Measurements from ENCODE around the gene GALNT17.
"Not testable (repeated sequence)": the region's sequence is repeated elsewhere in the genome, so short reads cannot be mapped to it uniquely, and the experiment has no call there.

Gene GALNT17

GRCh38 chr7:71591876-71592275 lies 459.9 kb downstream of the GALNT17 start:
- DNase-seq = no peak

- DNase-seq = not testable (repeated sequence)
These were observed 460.4 kb downstream of the GALNT17 start for GRCh38 chr7:71592388-71592787.

GRCh38 chr7:71594736-71595135 lies 462.8 kb downstream of the GALNT17 start:
- no peak for DNase-seq

- DNase-seq = no peak
These were observed 463.2 kb downstream of the GALNT17 start for GRCh38 chr7:71595176-71595575.

- no peak for DNase-seq
These were observed 466.6 kb downstream of the GALNT17 start for GRCh38 chr7:71598553-71598952.

GRCh38 chr7:71601851-71602250 lies 469.9 kb downstream of the GALNT17 start:
- DNase-seq = no peak

- DNase-seq = no peak
These were observed 473.0 kb downstream of the GALNT17 start for GRCh38 chr7:71604818-71605414.

- no peak for DNase-seq
These were observed 480.0 kb downstream of the GALNT17 start for GRCh38 chr7:71611986-71612385.

GRCh38 chr7:71612911-71613310 lies 481.0 kb downstream of the GALNT17 start:
- DNase-seq = no peak

- DNase-seq = no peak
These were observed 481.4 kb downstream of the GALNT17 start for GRCh38 chr7:71613313-71613712.

- no peak for DNase-seq
These were observed 483.1 kb downstream of the GALNT17 start for GRCh38 chr7:71615017-71615416.

- DNase-seq = no peak
These were observed 484.3 kb downstream of the GALNT17 start for GRCh38 chr7:71616217-71616616.

GRCh38 chr7:71618278-71618677 lies 486.3 kb downstream of the GALNT17 start:
- no peak for DNase-seq

- DNase-seq = no peak
These were observed 493.6 kb downstream of the GALNT17 start for GRCh38 chr7:71625545-71625944.

- no peak for DNase-seq
These were observed 494.3 kb downstream of the GALNT17 start for GRCh38 chr7:71626206-71626605.

- no peak for DNase-seq
These were observed 495.7 kb downstream of the GALNT17 start for GRCh38 chr7:71627651-71628050.

GRCh38 chr7:71630516-71630915 lies 498.6 kb downstream of the GALNT17 start:
- DNase-seq = no peak

GRCh38 chr7:71633551-71634008 lies 501.6 kb downstream of the GALNT17 start:
- DNase-seq = no peak

- not testable (repeated sequence) for DNase-seq
These were observed 503.9 kb downstream of the GALNT17 start for GRCh38 chr7:71635849-71636248.

- no peak for DNase-seq
These were observed 504.4 kb downstream of the GALNT17 start for GRCh38 chr7:71636329-71636728.

- DNase-seq = no peak
These were observed 505.6 kb downstream of the GALNT17 start for GRCh38 chr7:71637578-71637977.

GRCh38 chr7:71638108-71638507 lies 506.2 kb downstream of the GALNT17 start:
- DNase-seq = no peak

- no peak for DNase-seq
These were observed 507.6 kb downstream of the GALNT17 start for GRCh38 chr7:71639382-71640085.

GRCh38 chr7:71643031-71643430 lies 511.1 kb downstream of the GALNT17 start:
- DNase-seq = not testable (repeated sequence)

- no peak for DNase-seq
These were observed 513.9 kb downstream of the GALNT17 start for GRCh38 chr7:71645836-71646235.

Data from NCI-H1436 (cell line).